ENCODE results near the gene FHL2. TPM values are rescaled to one million over a fixed set of nuclear protein-coding genes. Genes with fewer than 3 reads are reported as not detected.
A peak's percentile ranks its signal among the peaks of the same experiment; 100 is the strongest.

FHL2 gene
- total RNA-seq, 4 donors from 2014 or later, result 14.9 to 31.8 (median 21.4) TPM

GRCh38 chr2:105418522-105418921 is 19.7 kb upstream of the FHL2 start:
- no peak for TF ChIP-seq POLR2A (IDR thresholded peaks at IDR 0.05)
- TF ChIP-seq CTCF (IDR thresholded peaks at IDR 0.05 in 4 of 5, conservative IDR thresholded peaks at IDR 0.05 in 1 of 5), result no peak
- in situ Hi-C loops (cut with MboI; ENCODE audit: low sequenced_read_pairs in 4 of 4) (no loop called here), intact Hi-C loops (cut with DNase I; ENCODE audit: low total_unique reads) (no loop called here)
- Histone ChIP-seq H3K4me3 (no peak overlapping the region), H3K27ac (no peak overlapping the region), H3K9me3 (no peaks in the 10 kb centered on the region), H3K36me3 (no peaks in the 10 kb centered on the region), H3K4me1 (peaks cover 0 to 9% of the 10 kb centered on the region in 2 donors), H3K27me3 (no peaks in the 10 kb centered on the region)
- ATAC-seq (no peak), DNase-seq (no peak)

GRCh38 chr2:105417857-105418436 is 19.1 kb upstream of the FHL2 start:
- Histone ChIP-seq H3K27me3 (no peaks in the 10 kb centered on the region), H3K4me3 (no peak overlapping the region), H3K36me3 (no peaks in the 10 kb centered on the region), H3K27ac (no peak overlapping the region), H3K4me1 (peaks cover 0 to 9% of the 10 kb centered on the region in 2 donors), H3K9me3 (no peaks in the 10 kb centered on the region)
- TF ChIP-seq CTCF (IDR thresholded peaks at IDR 0.05 in 4 of 5, conservative IDR thresholded peaks at IDR 0.05 in 1 of 5) (no peak), POLR2A (IDR thresholded peaks at IDR 0.05) (no peak)
- ATAC-seq (no peak), DNase-seq (no peak)
- in situ Hi-C loops (cut with MboI; ENCODE audit: low sequenced_read_pairs in 4 of 4) (no loop called here), intact Hi-C loops (cut with DNase I; ENCODE audit: low total_unique reads) (no loop called here)

- no peak overlapping the region for H3K27ac ChIP-seq
- TF ChIP-seq CTCF (IDR thresholded peaks at IDR 0.05 in 4 of 5, conservative IDR thresholded peaks at IDR 0.05 in 1 of 5) (no peak), POLR2A (IDR thresholded peaks at IDR 0.05) (no peak)
Observed at GRCh38 chr2:105416156-105416555, 17.3 kb upstream of the FHL2 start.

GRCh38 chr2:105415007-105415406 is 16.2 kb upstream of the FHL2 start:
- Histone ChIP-seq H3K36me3 (no peaks in the 10 kb centered on the region), H3K27ac (peak overlapping the region in 1 of 4 donors; percentile 35), H3K27me3 (no peaks in the 10 kb centered on the region), H3K4me1 (peaks cover 11 to 16% of the 10 kb centered on the region in 2 donors), H3K4me3 (no peak overlapping the region), H3K9me3 (no peaks in the 10 kb centered on the region)
- ATAC-seq (peak in 1 of 2 donors; percentile 78), DNase-seq (no peak)
- TF ChIP-seq POLR2A (IDR thresholded peaks at IDR 0.05) (no peak), CTCF (IDR thresholded peaks at IDR 0.05 in 4 of 5, conservative IDR thresholded peaks at IDR 0.05 in 1 of 5) (no peak)
- intact Hi-C loops (cut with DNase I; ENCODE audit: low total_unique reads) (no loop called here), in situ Hi-C loops (cut with MboI; ENCODE audit: low sequenced_read_pairs in 4 of 4) (no loop called here)

More at GRCh38 chr2:105416156-105416555, 17.3 kb upstream of the FHL2 start:
- Histone ChIP-seq H3K36me3 (no peaks in the 10 kb centered on the region), H3K27me3 (no peaks in the 10 kb centered on the region), H3K4me3 (no peak overlapping the region), H3K4me1 (peaks cover 0 to 9% of the 10 kb centered on the region in 2 donors), H3K9me3 (no peaks in the 10 kb centered on the region)
- intact Hi-C loops (cut with DNase I; ENCODE audit: low total_unique reads) (no loop called here), in situ Hi-C loops (cut with MboI; ENCODE audit: low sequenced_read_pairs in 4 of 4) (no loop called here)
- DNase-seq, result no peak
- no peak for ATAC-seq

- no peaks in the 10 kb centered on the region for H3K9me3 ChIP-seq
- in situ Hi-C loops (cut with MboI; ENCODE audit: low sequenced_read_pairs in 4 of 4) (no loop called here), intact Hi-C loops (cut with DNase I; ENCODE audit: low total_unique reads) (no loop called here)
- H3K36me3 ChIP-seq, result no peaks in the 10 kb centered on the region
- DNase-seq, result no peak
- peaks cover 28 to 32% of the 10 kb centered on the region in 2 donors for H3K4me1 ChIP-seq
- no peaks in the 10 kb centered on the region for H3K27me3 ChIP-seq
- H3K4me3 ChIP-seq, result no peak overlapping the region
- no peak overlapping the region for H3K27ac ChIP-seq
- no peak for ATAC-seq
- TF ChIP-seq POLR2A (IDR thresholded peaks at IDR 0.05) (no peak), CTCF (IDR thresholded peaks at IDR 0.05 in 4 of 5, conservative IDR thresholded peaks at IDR 0.05 in 1 of 5) (no peak)
Observed at GRCh38 chr2:105413206-105413605, 14.4 kb upstream of the FHL2 start.

Measured in gastrocnemius medialis (tissue), 4 donors.